Sigmoid colon (tissue), 4 donors: ENCODE results near the gene CRAT.

ENCODE experiments used
- CTCF ChIP-seq, 4 experiments: fragments of 450-650 bp in 3 of 4; fragments of 200-600 bp in 1 of 4; IDR thresholded peaks; one replicate each; pipeline ENCODE4 v1.5.1; 2016 to 2019; ENCODE audit warnings: antibody characterized with exemption in 4 of 4, mild to moderate bottlenecking in 3 of 4, moderate library complexity in 2 of 4
- EP300 ChIP-seq, 4 donors: sonication (generic); formaldehyde crosslinking; IDR thresholded peaks; one replicate each; pipeline ENCODE4 v1.6.1; 2017; ENCODE audit warnings: antibody characterized with exemption in 4 of 4
- POLR2A ChIP-seq, 2 donors: fragments of 450-650 bp; IDR thresholded peaks; one replicate each; pipeline ENCODE4 v1.6.1; 2016; ENCODE audit warnings: antibody characterized with exemption in 2 of 2, mild to moderate bottlenecking in 2 of 2, moderate library complexity in 2 of 2
- POLR2AphosphoS5 ChIP-seq, 4 donors: sonication (generic); formaldehyde crosslinking; IDR thresholded peaks; one replicate each; pipeline ENCODE4 v1.6.1; 2017; ENCODE audit warnings: antibody characterized with exemption in 4 of 4

DNA sequence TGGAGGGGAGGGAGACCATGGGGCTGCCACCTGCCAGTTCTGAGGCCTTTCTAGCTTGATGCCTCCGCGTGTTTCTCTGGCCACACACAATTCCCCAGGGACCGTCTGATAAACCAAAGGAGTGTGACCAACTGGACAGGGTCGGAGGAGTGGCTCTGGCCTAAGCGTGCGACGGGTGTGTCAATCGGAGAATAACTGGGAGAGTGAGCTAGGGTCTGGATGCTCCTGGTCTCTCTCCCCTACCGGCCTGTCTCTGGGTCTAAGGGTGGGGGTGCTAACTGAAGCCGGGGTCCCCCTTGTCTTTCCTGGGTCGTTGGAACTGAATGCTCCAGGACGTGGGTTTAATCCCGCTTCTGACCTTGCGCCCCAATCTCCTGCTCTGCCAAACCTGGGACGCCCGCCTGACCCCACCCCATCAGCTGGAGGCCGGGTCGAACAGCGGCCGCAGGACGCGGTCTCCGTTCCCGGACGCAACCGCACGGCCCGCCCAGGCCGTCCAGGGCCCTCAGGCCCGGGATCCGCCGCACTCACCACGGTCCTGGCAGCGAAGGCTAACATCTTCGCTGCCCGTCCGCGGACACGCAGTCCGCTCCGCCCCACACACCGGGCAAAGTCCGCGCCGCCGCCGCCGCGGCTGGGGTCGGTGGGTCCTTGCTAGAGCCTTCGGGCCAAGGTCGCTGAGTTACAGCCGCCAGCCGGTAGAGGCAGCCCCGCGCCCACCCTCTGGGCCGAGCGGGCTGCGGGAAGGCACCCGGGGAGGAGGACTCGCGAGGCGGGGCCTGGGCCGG is 447 bp downstream of the CRAT start:
- TF ChIP-seq CTCF (IDR thresholded peaks at IDR 0.05) (no peak), POLR2A (IDR thresholded peaks at IDR 0.05) (no peak), POLR2AphosphoS5 (IDR thresholded peaks at IDR 0.05) (no peak), EP300 (IDR thresholded peaks at IDR 0.05) (no peak)
